Fibroblast of the aortic adventitia (primary cell): Measurements from ENCODE around the gene VCL. TPM values are rescaled to one million over a fixed set of nuclear protein-coding genes. Genes with fewer than 3 reads are reported as not detected.

ENCODE experiments used
- DNase-seq: peaks from one replicate; pipeline ENCODE4 v3.0.0-alpha.2; 2010; ENCODE audit warnings: low read depth
- H3K4me3 ChIP-seq: 2 replicates; pipeline ENCODE4 v1.5.1; 2011; ENCODE audit warnings: low read depth, mild to moderate bottlenecking, control low read depth, low read length, moderate library complexity
- total RNA-seq: library from RNA; depleted of rRNA; stranded (reverse); fragments of >200 nt; gene quantifications from 2 replicates; pipeline ENCODE4 v1.2.3, GENCODE V29; 2012; ENCODE audit warnings: low replicate concordance
- TF ChIP-seq, protein P1 (sequence below): IDR thresholded peaks from 2 replicates; pipeline ENCODE4 v1.5.1; 2011; ENCODE audit warnings: mild to moderate bottlenecking, low read length, control low read depth, inconsistent platforms; ENCODE audit not compliant: insufficient read depth

Gene VCL
- total RNA-seq, 1 donor: 176 TPM

DNA sequence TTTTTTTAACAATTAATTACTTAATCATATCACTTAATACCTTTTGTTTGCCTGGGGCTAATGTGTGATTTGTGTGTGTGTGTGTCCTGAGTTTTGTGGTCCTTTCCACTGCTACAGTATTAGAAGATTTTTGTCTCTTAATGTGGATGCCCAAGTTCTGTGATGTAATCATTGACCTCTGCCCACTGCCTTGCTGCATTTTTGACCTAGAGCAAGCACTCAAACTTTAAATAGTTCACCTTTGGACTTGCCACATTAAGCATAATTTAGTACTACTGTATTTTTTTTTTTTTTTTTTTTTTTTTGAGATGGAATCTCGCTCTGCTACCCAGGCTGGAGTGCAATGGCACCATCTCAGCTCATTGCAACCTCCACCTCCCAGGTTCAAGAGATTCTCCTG, 52.7 kb downstream of the VCL start:
- H3K4me3 ChIP-seq: no peak overlapping the region
- DNase-seq: no peak
- TF ChIP-seq, protein P1, sequence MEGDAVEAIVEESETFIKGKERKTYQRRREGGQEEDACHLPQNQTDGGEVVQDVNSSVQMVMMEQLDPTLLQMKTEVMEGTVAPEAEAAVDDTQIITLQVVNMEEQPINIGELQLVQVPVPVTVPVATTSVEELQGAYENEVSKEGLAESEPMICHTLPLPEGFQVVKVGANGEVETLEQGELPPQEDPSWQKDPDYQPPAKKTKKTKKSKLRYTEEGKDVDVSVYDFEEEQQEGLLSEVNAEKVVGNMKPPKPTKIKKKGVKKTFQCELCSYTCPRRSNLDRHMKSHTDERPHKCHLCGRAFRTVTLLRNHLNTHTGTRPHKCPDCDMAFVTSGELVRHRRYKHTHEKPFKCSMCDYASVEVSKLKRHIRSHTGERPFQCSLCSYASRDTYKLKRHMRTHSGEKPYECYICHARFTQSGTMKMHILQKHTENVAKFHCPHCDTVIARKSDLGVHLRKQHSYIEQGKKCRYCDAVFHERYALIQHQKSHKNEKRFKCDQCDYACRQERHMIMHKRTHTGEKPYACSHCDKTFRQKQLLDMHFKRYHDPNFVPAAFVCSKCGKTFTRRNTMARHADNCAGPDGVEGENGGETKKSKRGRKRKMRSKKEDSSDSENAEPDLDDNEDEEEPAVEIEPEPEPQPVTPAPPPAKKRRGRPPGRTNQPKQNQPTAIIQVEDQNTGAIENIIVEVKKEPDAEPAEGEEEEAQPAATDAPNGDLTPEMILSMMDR: no peak

DNA sequence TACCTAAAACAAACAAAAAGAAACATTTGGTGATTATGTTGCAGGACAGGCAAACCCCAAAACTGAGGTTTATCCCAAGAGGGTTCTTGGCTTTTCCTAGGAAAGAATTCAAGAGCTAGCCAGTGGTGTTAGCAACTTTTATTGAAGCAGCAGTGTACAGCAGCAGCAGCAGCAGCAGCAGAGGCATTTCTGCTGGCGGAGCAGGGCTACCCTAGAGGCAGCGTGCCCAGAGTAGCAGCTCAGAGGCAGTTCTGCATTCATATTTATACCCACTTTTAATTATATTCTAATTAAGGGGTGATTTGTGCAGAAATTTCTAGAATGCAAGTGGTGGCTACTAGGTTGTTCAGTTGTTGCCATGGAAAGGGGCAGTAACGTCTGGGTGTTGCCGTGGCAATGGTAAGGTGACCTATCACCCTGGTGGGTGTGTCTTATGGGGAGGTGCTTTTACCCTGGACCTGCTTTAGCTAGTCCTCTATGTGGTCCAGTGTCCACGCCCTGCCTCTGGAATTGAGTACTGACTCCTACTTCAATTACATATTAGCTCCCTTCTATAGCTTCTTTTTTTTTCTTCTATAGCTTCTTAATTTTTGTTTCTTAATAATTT, 53.9 kb downstream of the VCL start:
- DNase-seq: no peak

DNA sequence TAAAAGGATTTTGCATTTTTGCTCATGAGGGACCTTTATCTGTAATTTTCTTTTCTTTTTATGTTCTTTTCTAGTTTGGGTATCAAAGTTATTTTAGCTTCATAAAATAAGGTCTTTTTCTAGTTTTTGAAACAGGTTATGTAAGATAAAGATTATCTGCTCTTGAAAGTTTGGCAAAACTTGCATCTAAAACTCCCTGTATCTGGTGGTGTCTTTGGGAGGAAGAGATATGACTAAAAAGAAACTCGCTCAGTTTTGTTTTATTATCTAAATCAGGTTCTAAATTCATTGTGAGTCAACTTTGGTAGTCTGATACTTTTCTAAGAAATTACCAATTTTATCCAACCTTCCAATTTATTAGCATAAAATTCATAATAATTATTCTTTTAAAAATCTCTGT, 55.1 kb downstream of the VCL start:
- TF ChIP-seq, protein P1: no peak
- DNase-seq: no peak
- no peak overlapping the region for H3K4me3 ChIP-seq

More for the DNA sequence above, 53.9 kb downstream of the VCL start:
- no peak overlapping the region for H3K4me3 ChIP-seq
- TF ChIP-seq, protein P1: no peak

- H3K4me3 ChIP-seq: no peak overlapping the region
- TF ChIP-seq, protein P1: no peak
- no peak for DNase-seq
Measured at GRCh38 chr10:74055383-74056049, 57.6 kb downstream of the VCL start.

GRCh38 chr10:74056050-74056818, 58.3 kb downstream of the VCL start:
- TF ChIP-seq, protein P1: no peak
- DNase-seq: peak; percentile 87
- no peak overlapping the region for H3K4me3 ChIP-seq

DNA sequence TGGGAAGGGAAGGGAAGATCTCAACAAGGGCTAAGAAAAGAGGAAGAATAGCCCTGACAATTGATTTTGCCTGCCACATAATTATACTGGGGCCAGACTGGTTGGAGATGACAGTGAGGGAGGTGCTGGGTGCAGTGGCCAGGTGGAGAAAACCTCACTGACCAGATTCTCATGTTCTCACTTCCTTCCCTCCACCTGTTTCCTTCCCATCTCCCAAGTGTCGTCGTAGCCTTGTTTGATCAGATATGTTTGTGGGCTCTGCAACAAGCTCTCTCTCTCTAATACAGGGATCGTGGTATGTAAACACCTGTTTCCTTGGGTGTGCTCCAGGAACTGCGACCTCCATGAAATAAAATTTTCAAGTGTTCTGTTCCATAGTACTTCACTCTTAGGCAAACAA, 60.2 kb downstream of the VCL start:
- TF ChIP-seq, protein P1: no peak
- no peak for DNase-seq
- H3K4me3 ChIP-seq: no peak overlapping the region
